ENCODE data around the gene ASB15.

- no peak for TF ChIP-seq POLR2A (IDR thresholded peaks at IDR 0.05)
- TF ChIP-seq EP300 (IDR thresholded peaks at IDR 0.05), result no peak
- TF ChIP-seq, protein P1, sequence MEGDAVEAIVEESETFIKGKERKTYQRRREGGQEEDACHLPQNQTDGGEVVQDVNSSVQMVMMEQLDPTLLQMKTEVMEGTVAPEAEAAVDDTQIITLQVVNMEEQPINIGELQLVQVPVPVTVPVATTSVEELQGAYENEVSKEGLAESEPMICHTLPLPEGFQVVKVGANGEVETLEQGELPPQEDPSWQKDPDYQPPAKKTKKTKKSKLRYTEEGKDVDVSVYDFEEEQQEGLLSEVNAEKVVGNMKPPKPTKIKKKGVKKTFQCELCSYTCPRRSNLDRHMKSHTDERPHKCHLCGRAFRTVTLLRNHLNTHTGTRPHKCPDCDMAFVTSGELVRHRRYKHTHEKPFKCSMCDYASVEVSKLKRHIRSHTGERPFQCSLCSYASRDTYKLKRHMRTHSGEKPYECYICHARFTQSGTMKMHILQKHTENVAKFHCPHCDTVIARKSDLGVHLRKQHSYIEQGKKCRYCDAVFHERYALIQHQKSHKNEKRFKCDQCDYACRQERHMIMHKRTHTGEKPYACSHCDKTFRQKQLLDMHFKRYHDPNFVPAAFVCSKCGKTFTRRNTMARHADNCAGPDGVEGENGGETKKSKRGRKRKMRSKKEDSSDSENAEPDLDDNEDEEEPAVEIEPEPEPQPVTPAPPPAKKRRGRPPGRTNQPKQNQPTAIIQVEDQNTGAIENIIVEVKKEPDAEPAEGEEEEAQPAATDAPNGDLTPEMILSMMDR (IDR thresholded peaks at IDR 0.05), result no peak
Measured at GRCh38 chr7:123628829-123629228, 27.2 kb downstream of the ASB15 start.
